Measurements from ENCODE around the gene THOC2.
"Not testable (repeated sequence)": the region's sequence is repeated elsewhere in the genome, so short reads cannot be mapped to it uniquely, and the experiment has no call there.

THOC2 gene

DNA sequence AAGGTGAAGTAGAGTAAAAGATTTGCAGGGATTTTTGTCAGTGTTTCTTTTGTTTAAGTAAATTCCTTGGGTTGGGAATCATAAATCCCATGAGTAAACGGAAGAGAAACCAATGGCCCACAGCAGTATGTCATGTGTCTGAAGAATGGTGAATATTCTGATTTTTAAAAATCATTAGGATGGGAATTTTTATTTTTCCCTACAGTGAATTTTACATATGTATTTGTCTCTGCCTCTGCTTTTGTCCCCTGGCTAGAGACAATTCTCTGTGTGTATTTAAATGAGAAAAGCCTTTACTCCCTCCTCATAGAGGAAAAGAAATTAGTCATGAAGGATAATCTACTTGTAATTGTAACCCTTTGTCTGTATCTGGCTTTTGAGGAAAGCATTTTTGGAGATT lies 152.1 kb downstream of the THOC2 start:
- no peak for DNase-seq (ENCODE audit: low read depth)

DNA sequence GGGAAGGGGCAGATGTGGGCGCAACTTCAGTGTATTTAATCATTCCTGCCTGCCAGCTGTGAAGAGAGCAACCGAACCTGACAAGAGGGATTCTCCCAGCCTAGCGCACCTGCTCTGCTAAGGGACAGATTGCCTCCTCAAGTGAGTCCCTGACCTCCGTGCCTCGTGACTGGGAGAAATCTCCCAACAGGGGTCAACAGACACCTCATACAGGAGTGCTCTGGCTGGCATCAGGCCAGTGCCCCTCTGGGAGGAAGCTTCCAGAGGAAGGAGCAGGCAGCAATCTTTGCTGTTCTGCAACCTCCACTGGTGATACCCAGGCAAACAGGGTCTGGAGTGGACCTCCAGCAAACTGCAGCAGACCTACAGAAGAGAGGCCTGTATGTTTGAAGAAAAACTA lies 158.8 kb downstream of the THOC2 start:
- DNase-seq (ENCODE audit: low read depth): not testable (repeated sequence)

DNA sequence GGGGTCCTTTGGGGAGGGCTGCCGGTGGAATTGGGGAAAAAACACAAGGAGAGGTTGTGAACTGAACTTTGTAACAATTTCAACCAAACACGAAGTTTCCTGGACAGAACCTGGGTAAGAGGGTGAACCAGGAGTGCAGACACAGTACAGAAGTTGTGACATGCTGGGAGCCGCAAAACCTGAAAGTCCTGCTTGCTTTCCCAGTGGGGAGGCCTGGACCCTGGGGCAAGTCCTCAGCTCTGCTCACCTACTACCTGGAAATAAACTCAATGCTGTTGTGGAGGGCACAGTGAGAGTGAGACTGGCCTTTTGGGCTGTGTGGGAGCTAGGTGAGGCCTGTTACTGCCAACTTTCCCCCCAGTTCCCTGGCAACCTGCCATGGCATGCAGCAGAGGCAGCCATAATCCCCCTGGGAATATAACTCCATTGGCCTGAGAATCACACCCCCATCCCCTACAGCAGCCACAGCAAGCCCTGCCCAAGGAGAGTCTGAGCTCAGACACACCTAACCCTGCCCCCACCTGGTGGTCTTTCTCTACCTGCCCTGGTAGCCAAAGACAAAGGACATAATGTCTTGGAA lies 162.8 kb downstream of the THOC2 start:
- DNase-seq (ENCODE audit: low read depth): no peak

DNA sequence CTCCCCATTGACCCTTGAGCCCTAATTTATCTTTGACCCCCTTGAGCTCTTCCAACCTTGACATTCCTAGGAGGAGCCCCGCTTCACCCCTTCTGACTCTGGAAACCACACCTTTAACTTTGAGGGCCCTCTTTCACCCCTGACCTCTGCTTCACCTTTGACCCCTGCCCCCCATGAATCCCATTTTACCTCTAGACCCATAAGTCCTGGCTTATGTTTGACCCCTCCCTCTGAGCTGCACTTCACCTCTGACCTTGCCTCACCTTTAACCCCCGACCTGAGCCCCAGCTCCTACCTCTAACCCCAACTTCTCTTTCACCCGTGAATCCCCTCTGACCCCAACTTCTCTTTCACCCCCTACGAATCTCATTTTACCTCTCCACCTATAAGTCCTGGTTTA lies 169.7 kb downstream of the THOC2 start:
- DNase-seq (ENCODE audit: low read depth): no peak

DNA sequence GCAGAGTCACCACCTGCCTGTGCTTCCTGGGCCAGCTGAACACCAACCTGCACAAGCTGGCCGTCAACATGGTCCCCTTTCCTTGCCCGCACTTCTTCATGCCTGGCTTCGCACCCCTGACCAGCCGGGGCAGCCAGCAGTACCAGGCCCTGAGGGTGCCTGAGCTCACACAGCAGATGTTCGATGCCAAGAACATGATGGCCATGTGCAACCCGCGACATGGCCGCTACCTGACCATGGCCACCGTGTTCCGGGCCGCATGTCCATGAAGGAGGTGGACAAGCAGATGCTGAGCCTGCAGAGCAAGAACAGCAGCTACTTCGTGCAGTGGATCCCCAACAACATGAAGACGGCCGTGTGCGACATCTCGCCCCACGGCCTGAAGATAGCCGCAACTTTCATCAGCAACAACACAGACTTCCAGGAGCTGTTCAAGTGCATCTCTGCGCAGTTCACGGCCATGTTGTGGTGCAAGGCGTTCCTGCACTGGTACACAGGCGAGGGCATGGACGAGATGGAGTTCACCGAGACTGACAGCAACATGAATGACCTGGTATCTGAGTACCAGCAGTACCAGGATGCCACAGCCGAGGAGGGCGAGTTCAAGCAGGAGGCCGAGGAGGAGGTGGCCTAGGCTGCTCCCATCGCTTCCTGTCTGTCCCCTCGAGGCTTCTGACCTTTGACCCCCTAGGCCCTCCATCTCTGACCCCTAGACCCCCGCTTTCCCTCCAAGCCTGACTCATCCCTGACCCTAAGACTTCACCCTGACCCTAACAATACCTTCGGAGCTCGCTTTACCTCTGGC lies 170.3 kb downstream of the THOC2 start:
- DNase-seq (ENCODE audit: low read depth): no peak

- no peak for DNase-seq (ENCODE audit: low read depth)
Observed at GRCh38 chrX:123561439-123562215, 171.2 kb downstream of the THOC2 start.

GRCh38 chrX:123550829-123551228 lies 182.0 kb downstream of the THOC2 start:
- DNase-seq (ENCODE audit: low read depth): no peak
